Cardiac muscle cell (in vitro differentiated cells and primary cell): ENCODE results near the gene CEP78. TPM values are rescaled to one million over a fixed set of nuclear protein-coding genes. Genes with fewer than 3 reads are reported as not detected.

Source experiments
- DNase-seq, 2 donors: peaks; one replicate each; pipeline versions ENCODE4 v3.0.0 to v3.0.0-alpha.2; 2010 to 2017; ENCODE audit warnings: low read depth in 1 of 2, low spot score in 1 of 2
- H3K27ac ChIP-seq: fragments of 200-600 bp; sonication (generic); 2 replicates; pipeline ENCODE4 v1.5.1; 2016
- H3K27me3 ChIP-seq: fragments of 200-600 bp; sonication (generic); 2 replicates; pipeline ENCODE4 v1.6.0; 2016; ENCODE audit warnings: control low read depth
- H3K36me3 ChIP-seq: fragments of 200-600 bp; sonication (generic); 2 replicates; pipeline ENCODE4 v1.5.1; 2016; ENCODE audit warnings: control low read depth
- H3K4me1 ChIP-seq: fragments of 200-600 bp; sonication (generic); 2 replicates; pipeline ENCODE4 v1.8.1; 2017; ENCODE audit warnings: low read depth, mild to moderate bottlenecking, mixed run types
- H3K4me3 ChIP-seq: fragments of 200-600 bp; sonication (generic); 2 replicates; pipeline ENCODE4 v1.5.1; 2016; ENCODE audit warnings: mild to moderate bottlenecking
- H3K9me3 ChIP-seq: fragments of 200-600 bp; sonication (generic); 2 replicates; pipeline ENCODE4 v1.5.1; 2017; ENCODE audit warnings: low read depth, mild to moderate bottlenecking, control low read depth
- polyA plus RNA-seq: library from polyadenylated mRNA; unstranded; fragments of >200 nt; fragmentation: Nextera tagmentation; extraction: Ambion mirVana; gene quantifications from 2 replicates; pipeline ENCODE4 v1.2.1, GENCODE V29; 2016
- total RNA-seq: library from RNA; depleted of rRNA; stranded (reverse); fragments of >200 nt; gene quantifications from 2 replicates; pipeline ENCODE4 v1.2.3, GENCODE V29; 2016
- TF ChIP-seq, protein P1 (sequence below): IDR thresholded peaks from 2 replicates; pipeline ENCODE4 v1.5.1; 2012; ENCODE audit warnings: low read depth, mild to moderate bottlenecking, low read length

CEP78 gene
- total and polyA plus RNA-seq, 2 experiments from 2014 or later, result 14.7 to 31.9 TPM

DNA sequence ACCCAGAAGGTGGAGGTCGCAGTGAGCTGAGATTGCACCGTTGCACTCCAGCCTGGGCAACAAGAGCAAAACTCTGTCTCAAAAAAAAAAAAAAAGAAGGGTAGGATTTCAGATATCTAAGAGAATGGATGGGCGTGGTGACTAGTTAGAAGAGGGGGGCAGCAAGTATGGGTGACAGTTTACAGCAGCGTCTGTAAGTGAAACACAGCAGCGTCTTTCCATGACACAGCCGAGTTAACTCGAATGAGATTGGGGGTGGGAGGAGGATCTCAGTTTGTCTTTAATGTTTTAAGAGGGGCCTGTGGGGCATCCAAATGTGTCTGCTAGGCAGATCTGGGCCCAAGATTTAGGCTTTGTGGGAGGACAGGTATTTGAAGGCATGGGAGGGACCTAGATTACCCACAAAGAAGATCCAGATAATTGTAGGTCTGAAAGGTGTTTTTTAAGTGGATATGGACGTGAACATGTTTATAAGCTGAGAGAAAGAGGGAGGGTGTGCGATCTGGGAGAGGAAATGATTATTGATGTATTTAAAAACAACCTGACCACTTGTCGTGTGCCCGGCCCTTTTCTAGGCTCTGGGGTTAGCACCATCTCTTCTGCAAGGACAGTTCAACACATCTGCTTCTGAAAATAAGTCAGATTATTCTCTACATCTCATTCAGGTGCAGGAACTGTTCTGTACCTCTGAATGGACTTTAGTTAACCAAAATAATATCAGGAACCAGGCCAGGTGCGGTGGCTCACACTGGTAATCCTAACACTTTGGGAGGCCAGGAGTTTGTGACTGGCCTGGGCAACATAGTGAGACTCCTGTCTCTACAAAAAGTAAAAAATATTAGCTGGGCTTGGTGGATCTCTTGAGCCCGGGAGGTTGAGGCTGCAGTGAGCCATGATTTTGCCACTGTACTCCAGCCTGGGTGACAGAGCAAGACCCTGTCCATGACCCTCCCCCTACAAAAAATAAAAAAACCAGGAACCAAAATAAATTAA lies 2.5 kb downstream of the CEP78 start:
- Histone ChIP-seq H3K9me3 (no peaks in the 10 kb centered on the region), H3K4me1 (no peaks in the 10 kb centered on the region), H3K27ac (no peak overlapping the region), H3K36me3 (peaks cover 8% of the 10 kb centered on the region), H3K4me3 (no peak overlapping the region), H3K27me3 (no peaks in the 10 kb centered on the region)
- TF ChIP-seq, protein P1, sequence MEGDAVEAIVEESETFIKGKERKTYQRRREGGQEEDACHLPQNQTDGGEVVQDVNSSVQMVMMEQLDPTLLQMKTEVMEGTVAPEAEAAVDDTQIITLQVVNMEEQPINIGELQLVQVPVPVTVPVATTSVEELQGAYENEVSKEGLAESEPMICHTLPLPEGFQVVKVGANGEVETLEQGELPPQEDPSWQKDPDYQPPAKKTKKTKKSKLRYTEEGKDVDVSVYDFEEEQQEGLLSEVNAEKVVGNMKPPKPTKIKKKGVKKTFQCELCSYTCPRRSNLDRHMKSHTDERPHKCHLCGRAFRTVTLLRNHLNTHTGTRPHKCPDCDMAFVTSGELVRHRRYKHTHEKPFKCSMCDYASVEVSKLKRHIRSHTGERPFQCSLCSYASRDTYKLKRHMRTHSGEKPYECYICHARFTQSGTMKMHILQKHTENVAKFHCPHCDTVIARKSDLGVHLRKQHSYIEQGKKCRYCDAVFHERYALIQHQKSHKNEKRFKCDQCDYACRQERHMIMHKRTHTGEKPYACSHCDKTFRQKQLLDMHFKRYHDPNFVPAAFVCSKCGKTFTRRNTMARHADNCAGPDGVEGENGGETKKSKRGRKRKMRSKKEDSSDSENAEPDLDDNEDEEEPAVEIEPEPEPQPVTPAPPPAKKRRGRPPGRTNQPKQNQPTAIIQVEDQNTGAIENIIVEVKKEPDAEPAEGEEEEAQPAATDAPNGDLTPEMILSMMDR, result no peak
- DNase-seq, result no peak

DNA sequence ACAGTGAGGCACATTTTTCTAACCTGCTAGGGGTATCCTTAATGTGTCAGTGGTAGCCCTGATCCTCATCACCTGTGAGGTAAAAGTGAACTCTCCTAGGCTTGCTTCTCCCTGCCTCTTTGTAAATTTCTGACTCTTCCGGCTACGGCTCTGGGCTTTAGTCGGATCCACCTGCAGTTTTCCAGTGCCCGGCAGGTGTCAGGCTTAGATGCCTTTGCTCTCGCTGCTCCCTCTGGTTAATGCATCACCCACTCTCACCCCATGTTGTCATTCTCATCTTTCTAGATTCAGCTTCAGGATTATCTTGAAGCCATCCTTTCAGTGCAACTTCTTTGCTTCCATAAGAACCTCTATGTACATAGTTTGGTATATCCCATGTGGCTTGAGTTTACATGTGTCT lies 3.6 kb downstream of the CEP78 start:
- Histone ChIP-seq H3K4me3 (no peak overlapping the region), H3K27ac (no peak overlapping the region), H3K36me3 (peaks cover 8% of the 10 kb centered on the region), H3K4me1 (no peaks in the 10 kb centered on the region), H3K9me3 (no peaks in the 10 kb centered on the region), H3K27me3 (no peaks in the 10 kb centered on the region)
- TF ChIP-seq, protein P1, result peak; percentile 8
- DNase-seq, result peak in 1 of 2 donors; percentile 24

DNA sequence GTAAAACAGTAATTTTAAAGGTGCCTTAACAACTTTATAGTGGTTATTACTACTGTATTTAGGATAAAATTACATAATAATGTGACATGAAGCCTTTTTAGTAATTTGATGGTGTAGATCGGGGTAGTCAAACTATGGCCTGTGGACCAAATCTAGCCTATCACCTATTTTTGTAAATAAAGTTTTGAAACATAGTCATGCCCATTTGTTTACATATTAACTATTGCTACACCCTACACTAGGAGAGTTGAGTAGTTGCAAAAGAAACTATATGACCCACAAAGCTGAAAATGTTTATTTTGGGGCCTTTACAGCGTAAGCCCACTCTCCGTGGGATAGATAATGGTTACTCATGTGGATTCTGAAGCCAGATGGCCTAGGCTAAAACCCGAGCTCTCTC lies 6.2 kb downstream of the CEP78 start:
- no peak for DNase-seq
- no peak overlapping the region for H3K4me3 ChIP-seq
- H3K36me3 ChIP-seq, result peaks cover 8% of the 10 kb centered on the region
- no peaks in the 10 kb centered on the region for H3K27me3 ChIP-seq
- no peak overlapping the region for H3K27ac ChIP-seq
- TF ChIP-seq, protein P1, result no peak
- no peaks in the 10 kb centered on the region for H3K9me3 ChIP-seq
- H3K4me1 ChIP-seq, result no peaks in the 10 kb centered on the region

DNA sequence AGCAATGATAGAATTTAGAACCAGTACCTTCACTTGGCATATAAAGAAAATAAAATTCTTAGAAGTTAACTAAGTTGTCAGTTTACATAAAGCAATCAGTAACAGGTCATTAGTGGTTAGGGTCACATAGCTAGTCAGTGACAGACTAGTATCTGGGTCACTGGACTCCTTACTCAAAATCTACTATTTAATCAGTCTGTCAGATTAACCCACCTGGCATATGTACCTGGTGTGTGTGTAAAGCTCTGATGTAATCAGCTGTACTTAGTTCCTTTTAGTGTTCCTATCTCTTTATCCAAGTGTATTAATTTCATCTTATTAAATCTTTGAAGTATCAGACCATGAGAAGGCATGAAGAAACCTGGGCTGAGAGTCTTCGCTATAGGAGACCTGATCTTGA lies 7.3 kb downstream of the CEP78 start:
- H3K27me3 ChIP-seq, result no peaks in the 10 kb centered on the region
- no peak for DNase-seq
- no peaks in the 10 kb centered on the region for H3K9me3 ChIP-seq
- no peak overlapping the region for H3K27ac ChIP-seq
- peaks cover 8% of the 10 kb centered on the region for H3K36me3 ChIP-seq
- H3K4me1 ChIP-seq, result no peaks in the 10 kb centered on the region
- H3K4me3 ChIP-seq, result no peak overlapping the region
- TF ChIP-seq, protein P1, result no peak

DNA sequence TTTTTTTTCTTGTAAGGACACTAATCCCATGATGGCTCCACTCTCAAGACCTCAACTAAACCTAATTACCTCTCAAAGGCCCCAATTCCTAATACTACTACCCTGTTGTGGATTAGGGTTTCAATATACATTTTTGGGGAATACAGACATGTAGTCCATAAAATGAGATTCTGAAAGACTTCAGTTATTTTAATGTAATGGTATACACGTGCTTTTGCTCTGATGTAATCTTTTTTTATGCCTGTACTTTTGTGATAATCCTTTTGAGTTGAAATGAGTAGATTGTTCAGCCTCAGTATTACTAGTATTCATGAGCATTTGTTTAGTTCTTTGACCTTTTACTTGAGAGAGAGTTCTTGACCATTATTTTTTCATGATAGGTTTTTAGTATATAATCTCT lies 9.5 kb downstream of the CEP78 start:
- DNase-seq, result no peak
- peaks cover 3% of the 10 kb centered on the region for H3K36me3 ChIP-seq
- TF ChIP-seq, protein P1, result no peak
- no peaks in the 10 kb centered on the region for H3K9me3 ChIP-seq
- H3K27ac ChIP-seq, result no peak overlapping the region
- no peaks in the 10 kb centered on the region for H3K27me3 ChIP-seq
- H3K4me1 ChIP-seq, result no peaks in the 10 kb centered on the region
- H3K4me3 ChIP-seq, result no peak overlapping the region
